Epithelial cell of proximal tubule (primary cell): ENCODE measurements around the gene NEK10. TPM values are rescaled to one million over a fixed set of nuclear protein-coding genes. Genes with fewer than 3 reads are reported as not detected.

ENCODE experiments used
- DNase-seq: peaks from one replicate; pipeline ENCODE4 v3.0.0-alpha.2; 2011; ENCODE audit warnings: low read depth
- H3K4me3 ChIP-seq: 2 replicates; pipeline ENCODE4 v1.5.1; 2011; ENCODE audit warnings: low read depth, mild to moderate bottlenecking, low read length
- total RNA-seq: library from RNA; depleted of rRNA; stranded (reverse); fragments of >200 nt; gene quantifications from 2 replicates; pipeline ENCODE4 v1.2.3, GENCODE V29; 2015
- TF ChIP-seq, protein P1 (sequence below): conservative IDR thresholded peaks from 2 replicates; pipeline ENCODE4 v1.5.1; 2012; ENCODE audit warnings: low read depth, mild to moderate bottlenecking, low read length

NEK10 gene
- total RNA-seq, 1 donor from 2014 or later: 0.06 TPM

DNA sequence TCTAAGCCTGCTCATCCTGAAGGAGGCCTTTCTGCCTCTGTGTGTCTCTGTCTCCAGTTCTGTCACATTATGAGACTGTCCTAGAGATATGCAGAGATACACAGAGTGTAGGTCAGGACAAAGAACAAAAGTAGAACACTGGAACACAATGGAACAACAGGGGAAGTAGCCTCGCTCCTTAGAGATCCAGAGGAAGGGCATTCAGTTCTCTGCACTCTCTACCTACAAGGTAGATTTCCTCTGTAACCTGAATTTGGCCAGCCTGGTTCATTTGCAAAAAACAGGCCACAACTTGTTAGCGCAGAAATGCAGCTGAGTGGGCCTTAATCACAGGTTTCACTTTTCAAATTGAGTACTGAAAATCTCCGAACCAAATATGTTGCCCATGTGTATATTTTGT, 19.4 kb downstream of the NEK10 start:
- H3K4me3 ChIP-seq: no peak overlapping the region
- no peak for DNase-seq
- TF ChIP-seq, protein P1, sequence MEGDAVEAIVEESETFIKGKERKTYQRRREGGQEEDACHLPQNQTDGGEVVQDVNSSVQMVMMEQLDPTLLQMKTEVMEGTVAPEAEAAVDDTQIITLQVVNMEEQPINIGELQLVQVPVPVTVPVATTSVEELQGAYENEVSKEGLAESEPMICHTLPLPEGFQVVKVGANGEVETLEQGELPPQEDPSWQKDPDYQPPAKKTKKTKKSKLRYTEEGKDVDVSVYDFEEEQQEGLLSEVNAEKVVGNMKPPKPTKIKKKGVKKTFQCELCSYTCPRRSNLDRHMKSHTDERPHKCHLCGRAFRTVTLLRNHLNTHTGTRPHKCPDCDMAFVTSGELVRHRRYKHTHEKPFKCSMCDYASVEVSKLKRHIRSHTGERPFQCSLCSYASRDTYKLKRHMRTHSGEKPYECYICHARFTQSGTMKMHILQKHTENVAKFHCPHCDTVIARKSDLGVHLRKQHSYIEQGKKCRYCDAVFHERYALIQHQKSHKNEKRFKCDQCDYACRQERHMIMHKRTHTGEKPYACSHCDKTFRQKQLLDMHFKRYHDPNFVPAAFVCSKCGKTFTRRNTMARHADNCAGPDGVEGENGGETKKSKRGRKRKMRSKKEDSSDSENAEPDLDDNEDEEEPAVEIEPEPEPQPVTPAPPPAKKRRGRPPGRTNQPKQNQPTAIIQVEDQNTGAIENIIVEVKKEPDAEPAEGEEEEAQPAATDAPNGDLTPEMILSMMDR: no peak

DNA sequence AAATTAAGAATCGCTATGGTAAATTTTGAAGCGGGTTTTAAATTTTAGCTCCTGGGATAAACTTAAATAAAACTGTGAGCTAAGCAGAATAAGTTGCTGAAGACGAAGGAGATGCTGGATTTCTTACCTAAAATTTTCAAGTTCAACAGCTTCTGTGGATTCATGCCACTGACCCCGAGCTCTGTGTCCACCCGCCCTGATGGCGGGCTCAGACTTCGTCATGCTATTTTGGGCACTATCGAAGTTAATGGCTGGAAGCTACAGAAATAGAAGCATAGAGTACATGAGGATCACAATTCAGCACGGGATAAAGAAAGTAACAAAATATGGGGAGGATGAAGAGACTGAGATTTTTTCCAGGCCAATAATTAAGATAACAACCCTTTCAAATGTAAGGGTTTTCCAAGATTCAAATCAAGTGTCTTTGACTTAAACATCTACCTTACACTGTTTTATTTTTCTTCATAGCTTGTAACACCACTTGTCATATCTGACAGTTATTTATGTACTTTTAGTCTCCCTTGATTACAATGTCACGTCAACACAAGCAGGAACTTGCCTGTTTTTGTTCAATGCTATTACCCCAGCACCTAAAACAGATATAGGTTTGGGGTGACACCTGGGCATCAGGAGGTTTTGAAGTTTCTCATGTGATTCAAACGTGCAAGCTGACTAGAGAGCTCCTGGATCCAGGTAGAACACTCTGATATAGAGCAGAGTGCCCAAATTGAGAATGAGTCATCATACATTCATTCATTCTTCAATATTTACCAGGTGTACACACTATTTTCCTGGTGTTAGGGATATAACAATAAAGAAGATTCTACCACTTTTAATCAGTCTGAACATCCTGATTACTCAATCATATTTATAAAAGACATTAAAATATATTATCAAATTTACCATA, 23.0 kb downstream of the NEK10 start:
- H3K4me3 ChIP-seq: no peak overlapping the region
- no peak for DNase-seq
- TF ChIP-seq, protein P1: no peak

DNA sequence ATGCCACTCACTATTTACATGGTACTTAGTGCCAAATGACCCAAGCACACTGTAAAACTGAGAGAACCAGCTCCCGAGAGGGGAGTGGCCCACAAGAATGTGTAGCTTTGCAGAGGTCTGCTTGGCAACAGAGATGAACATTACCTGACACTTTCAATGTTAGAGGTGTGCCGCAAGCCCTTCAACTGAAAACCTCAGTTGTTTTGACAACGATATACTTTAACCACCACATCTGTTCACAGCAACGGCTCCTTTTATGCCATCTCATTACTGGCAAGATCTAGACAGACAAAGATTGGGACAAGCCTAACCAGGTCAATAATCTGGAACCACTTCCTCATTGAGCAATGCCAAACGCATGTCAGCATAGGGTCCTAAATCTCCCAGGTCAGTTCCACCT, 23.7 kb downstream of the NEK10 start:
- no peak for DNase-seq
- H3K4me3 ChIP-seq: no peak overlapping the region
- TF ChIP-seq, protein P1: no peak

DNA sequence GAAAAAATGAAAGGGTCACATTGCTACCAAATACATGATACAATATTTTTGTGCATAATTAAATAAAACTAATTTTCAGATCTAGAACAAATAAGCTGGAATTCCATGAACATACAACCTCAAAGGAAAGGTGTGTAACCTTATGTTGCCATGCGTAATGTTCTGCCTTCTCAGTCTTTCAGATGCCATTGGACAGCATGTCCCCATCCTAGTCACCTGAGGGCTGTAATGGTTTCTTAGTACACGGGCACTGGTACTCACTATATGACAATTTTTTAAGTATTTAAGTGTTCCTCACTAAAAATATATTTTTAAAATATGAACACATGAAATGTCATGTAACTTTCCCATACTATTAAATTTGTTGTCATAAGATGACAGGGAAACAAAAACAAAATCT, 24.1 kb downstream of the NEK10 start:
- H3K4me3 ChIP-seq: no peak overlapping the region
- TF ChIP-seq, protein P1: no peak
- DNase-seq: no peak

DNA sequence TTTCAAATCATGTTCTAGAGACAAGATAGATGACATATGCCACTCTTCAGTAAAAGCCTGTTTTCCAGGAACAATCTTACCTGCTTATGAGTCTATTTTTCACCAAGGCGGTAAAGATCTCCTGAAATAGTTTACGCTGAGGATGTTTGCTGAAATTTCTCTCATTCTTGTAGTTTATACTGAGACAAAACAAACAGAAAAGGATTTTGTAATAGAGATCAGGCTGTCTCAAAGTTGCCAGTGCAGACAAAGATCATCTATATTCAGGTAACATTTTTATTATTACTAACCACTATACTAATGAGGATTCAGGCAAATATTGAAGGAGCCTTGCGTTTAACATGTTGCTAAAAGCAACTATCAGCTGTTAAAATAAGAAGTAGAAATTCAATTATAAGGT, 25.0 kb downstream of the NEK10 start:
- TF ChIP-seq, protein P1: no peak
- no peak for DNase-seq

DNA sequence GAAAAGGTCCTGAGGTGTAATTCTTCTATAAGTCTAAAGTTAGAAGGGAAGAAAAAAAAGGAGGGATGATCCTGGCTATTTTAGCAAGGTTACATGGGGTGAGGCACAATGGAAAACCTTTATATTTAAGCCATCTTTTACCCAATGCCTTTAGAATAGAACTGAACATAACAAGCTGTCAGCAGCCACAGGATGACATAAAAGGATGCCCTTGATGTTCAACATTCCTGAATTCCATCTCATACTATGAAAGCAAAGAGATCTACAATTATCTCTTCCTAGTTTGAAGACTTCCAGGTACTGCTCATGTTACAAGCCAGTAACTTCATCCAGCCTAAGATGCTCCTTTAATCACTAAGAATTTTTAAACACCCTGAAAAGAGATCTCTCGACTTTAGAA, 26.9 kb downstream of the NEK10 start:
- H3K4me3 ChIP-seq: no peak overlapping the region
- no peak for DNase-seq
- TF ChIP-seq, protein P1: no peak

More for the DNA sequence above, 25.0 kb downstream of the NEK10 start:
- no peak overlapping the region for H3K4me3 ChIP-seq

DNA sequence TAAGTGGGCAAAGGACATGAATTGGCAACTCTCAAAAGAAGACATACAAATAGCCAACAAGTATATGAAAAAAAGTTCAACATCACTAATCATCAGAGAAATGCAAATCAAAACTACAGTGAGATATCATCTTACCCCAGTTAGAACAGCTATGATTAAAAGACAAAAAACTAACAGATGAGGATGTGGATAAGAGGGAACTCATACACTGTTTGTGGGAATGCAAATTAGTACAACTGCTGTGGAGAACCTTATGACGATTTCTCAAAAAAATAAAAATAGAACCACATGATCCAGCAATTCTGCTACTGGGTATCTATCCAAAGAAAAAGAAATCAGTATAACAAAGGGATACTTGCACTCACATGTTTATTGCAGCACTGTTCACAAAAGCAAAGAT, 28.6 kb downstream of the NEK10 start:
- no peak overlapping the region for H3K4me3 ChIP-seq
- DNase-seq: no peak
- TF ChIP-seq, protein P1: no peak
